ENCODE data around the gene CNTROB. TPM values are rescaled to one million over a fixed set of nuclear protein-coding genes. Genes with fewer than 3 reads are reported as not detected.

CNTROB gene
- total RNA-seq, 1 donor = 9.2 TPM

DNA sequence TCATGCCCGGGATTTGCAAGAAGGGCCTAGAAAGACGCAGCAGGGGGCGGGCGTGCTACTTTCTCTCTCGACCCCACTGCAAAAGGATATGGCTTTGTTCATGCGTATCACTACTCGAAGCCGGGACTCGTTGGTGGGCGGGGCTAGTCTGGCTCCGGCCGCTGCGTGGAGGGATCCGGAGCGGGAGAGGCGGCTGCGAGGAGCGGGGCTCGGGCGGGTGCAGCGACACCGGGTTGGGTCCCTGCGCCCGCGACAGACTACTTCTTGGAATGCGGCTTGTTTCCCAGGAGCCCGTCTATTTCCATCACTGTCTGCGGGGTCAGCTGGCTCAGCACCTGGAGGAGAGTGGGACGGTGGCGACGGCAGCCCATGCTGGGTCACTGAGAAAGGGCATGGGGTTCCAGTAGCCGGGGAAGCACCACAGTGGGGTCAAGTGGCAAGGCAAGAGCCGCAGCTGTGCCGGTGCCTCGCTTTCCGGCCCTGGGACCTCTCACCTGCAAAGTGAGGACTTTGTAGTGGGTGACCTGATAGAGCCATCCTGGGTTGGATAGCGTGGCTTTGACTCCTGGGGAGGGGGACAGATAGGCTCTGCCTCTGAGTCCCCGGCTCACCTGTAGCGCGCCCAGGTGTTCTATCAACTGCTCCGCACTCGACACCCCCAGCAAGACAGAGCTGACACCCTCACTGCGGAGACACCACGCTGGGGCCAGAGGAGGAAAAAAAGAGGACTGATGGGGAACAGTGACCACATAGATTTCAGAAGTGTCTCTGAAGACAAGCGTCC is 9.0 kb upstream of the CNTROB start:
- peaks cover 21% of the 10 kb centered on the region for H3K4me1 ChIP-seq (ENCODE audit: insufficient read depth, low read length)
- H3K27me3 ChIP-seq (ENCODE audit: insufficient read depth, low read length) = no peaks in the 10 kb centered on the region
- peak overlapping the region; percentile 36 for H3K4me3 ChIP-seq (ENCODE audit: low read length)
- H3K9me3 ChIP-seq (ENCODE audit: low read depth, low read length) = no peaks in the 10 kb centered on the region

DNA sequence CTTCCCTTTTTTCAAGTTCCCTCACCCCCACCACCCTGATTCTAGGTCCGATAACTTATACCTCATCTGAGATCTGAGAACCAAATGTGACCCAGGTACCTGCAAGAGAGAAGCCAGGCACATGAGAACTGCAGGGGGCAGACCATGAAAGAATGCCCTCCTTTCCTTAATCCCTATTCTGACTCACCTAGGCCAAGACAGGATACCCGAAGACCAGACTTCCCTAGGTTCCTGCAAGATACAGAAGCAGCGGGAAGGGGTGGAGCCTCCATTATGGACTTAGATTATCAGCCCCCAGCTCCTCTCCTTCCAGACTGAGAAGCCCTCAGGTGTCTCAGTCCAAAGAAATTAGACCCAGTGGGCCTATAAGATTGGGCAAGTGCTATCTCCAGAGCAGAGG is 4.4 kb upstream of the CNTROB start:
- H3K27me3 ChIP-seq (ENCODE audit: insufficient read depth, low read length) = no peaks in the 10 kb centered on the region
- H3K9me3 ChIP-seq (ENCODE audit: low read depth, low read length) = no peaks in the 10 kb centered on the region
- H3K4me3 ChIP-seq (ENCODE audit: low read length) = no peak overlapping the region
- H3K4me1 ChIP-seq (ENCODE audit: insufficient read depth, low read length) = peaks cover 31% of the 10 kb centered on the region

DNA sequence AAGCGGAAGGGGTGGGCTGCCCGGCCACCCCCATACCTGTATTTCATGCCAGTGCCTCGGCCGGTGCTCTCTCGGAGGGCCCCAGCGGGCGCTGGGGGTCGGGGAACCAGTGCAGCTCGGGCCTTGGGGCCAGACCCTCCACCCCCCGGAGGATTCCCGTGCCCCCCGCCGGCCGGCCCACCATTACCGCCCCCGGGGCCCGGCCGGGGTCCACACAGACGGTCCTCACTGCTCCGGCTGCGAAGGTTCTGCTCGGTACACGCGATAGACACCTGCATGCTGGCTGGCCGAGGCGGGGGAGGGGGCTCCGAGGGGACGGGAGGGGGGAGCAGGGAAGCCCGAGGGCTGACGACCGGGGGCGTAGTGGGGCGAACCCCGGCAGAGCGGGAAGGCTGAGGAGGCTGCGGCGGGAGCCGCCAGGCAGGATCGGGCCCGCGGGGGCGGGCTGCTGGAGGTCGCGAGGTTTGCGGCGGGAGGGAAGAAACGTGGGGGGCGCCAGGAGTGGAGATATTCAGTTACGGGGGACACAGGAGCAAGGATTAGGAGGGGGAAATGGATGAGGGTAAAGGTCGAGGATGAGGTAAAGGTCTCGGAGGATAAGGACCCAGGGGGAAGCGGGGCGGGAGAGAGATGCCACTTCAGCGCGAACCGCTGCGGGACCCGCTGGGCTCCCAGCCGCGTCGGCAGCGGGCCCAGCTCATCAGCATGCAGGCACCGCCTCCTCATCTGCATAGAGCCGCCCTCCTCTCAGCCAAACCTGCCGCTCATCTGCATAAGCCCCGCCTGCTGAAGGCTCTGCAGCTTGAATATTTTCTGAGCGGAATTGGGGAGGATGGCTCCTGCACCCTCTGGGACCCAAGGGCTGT is 2.6 kb upstream of the CNTROB start, which contains the start of gene KCNAB3:
Gene KCNAB3, minus strand, starts transcription at position 699 of the 866 bp plus-strand sequence. Its CDS starts 421 bp downstream, at position 278.
- no peak within 1 kb of the TSS for H3K4me3 ChIP-seq (ENCODE audit: low read length)
- no peaks in the 10 kb centered on the region for H3K27me3 ChIP-seq (ENCODE audit: insufficient read depth, low read length)
- peaks cover 29% of the 10 kb centered on the region for H3K4me1 ChIP-seq (ENCODE audit: insufficient read depth, low read length)
- no peaks in the 10 kb centered on the region for H3K9me3 ChIP-seq (ENCODE audit: low read depth, low read length)

DNA sequence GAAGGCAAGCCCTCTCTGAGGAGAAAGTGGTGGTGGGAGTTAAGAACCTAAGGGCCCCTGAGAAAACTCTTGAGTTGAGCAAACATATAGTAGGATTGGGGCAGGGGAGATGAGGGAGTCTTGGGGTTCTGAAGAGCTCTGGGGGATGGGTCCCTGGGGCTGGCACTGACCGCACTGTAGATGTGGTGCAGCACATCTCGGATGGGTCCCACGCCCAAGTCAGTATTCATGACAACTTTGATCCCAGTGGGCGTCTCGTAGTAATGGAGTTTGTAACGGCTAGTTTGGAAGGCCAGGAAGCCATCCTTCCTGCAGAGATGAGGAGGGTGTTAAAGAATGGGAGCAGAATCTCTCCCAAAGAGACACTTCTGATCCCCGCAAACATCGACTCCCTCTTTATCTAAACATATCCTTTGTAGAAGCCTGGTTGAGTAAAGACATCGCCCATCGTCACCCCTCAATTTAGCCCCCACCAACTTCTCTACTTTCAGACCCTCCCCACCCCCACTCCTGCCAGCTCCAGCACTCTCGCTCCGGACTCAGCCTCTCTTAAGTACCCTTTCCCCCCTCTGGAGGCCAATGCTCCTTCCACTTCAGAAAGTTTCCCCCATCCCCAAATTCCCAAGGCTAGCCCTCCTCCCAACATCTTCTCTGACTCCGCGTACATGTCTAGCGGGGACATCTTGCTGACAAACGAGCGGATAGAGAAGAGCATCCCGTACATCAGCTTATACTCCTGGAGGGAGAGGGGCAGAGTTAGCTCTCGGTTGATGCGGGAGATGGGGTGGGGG is 970 bp upstream of the CNTROB start:
- Histone ChIP-seq H3K27me3 (ENCODE audit: insufficient read depth, low read length) (no peaks in the 10 kb centered on the region), H3K4me1 (ENCODE audit: insufficient read depth, low read length) (peaks cover 29% of the 10 kb centered on the region), H3K9me3 (ENCODE audit: low read depth, low read length) (no peaks in the 10 kb centered on the region), H3K4me3 (ENCODE audit: low read length) (peak overlapping the region; percentile 67)

- H3K4me1 ChIP-seq (ENCODE audit: insufficient read depth, low read length) = peaks cover 29% of the 10 kb centered on the region
- peak overlapping the region; percentile 67 for H3K4me3 ChIP-seq (ENCODE audit: low read length)
- no peaks in the 10 kb centered on the region for H3K9me3 ChIP-seq (ENCODE audit: low read depth, low read length)
- H3K27me3 ChIP-seq (ENCODE audit: insufficient read depth, low read length) = no peaks in the 10 kb centered on the region
These were observed 481 bp downstream of the CNTROB start for GRCh38 chr17:7932483-7932891.

- Histone ChIP-seq H3K9me3 (ENCODE audit: low read depth, low read length) (no peaks in the 10 kb centered on the region), H3K27me3 (ENCODE audit: insufficient read depth, low read length) (no peaks in the 10 kb centered on the region), H3K4me3 (ENCODE audit: low read length) (peak overlapping the region; percentile 67), H3K4me1 (ENCODE audit: insufficient read depth, low read length) (peaks cover 29% of the 10 kb centered on the region)
These were observed 943 bp downstream of the CNTROB start for GRCh38 chr17:7932949-7933348.

GRCh38 chr17:7935859-7936258 is 3.9 kb downstream of the CNTROB start:
- H3K9me3 ChIP-seq (ENCODE audit: low read depth, low read length) = no peaks in the 10 kb centered on the region
- H3K4me3 ChIP-seq (ENCODE audit: low read length) = no peak overlapping the region
- peaks cover 21% of the 10 kb centered on the region for H3K4me1 ChIP-seq (ENCODE audit: insufficient read depth, low read length)
- no peaks in the 10 kb centered on the region for H3K27me3 ChIP-seq (ENCODE audit: insufficient read depth, low read length)

- no peaks in the 10 kb centered on the region for H3K4me1 ChIP-seq (ENCODE audit: insufficient read depth, low read length)
- H3K9me3 ChIP-seq (ENCODE audit: low read depth, low read length) = no peaks in the 10 kb centered on the region
- H3K27me3 ChIP-seq (ENCODE audit: insufficient read depth, low read length) = no peaks in the 10 kb centered on the region
- H3K4me3 ChIP-seq (ENCODE audit: low read length) = no peak overlapping the region
These were observed 8.0 kb downstream of the CNTROB start for GRCh38 chr17:7940034-7940433.

DNA sequence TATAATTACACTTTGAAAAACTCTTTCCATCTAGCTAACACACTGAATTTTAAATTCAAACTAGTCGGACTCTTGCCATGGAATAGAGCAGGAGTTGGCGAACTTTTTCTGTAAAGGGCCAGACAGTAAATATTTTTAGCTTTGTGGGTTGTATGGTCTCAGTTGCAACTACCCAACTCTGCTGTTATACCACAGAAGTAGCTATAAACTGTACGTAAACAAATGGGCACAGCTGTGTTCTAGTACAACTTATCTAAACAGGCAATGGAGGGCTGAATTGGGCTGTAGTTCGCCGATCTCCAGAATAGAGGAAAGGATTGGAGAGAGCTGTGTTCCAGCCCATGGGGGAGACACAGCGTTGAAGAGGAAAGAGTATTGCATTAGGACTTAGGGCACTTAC is 8.7 kb downstream of the CNTROB start:
- H3K27me3 ChIP-seq (ENCODE audit: insufficient read depth, low read length) = no peaks in the 10 kb centered on the region
- no peaks in the 10 kb centered on the region for H3K4me1 ChIP-seq (ENCODE audit: insufficient read depth, low read length)
- H3K4me3 ChIP-seq (ENCODE audit: low read length) = no peak overlapping the region
- no peaks in the 10 kb centered on the region for H3K9me3 ChIP-seq (ENCODE audit: low read depth, low read length)

- Histone ChIP-seq H3K9me3 (ENCODE audit: low read depth, low read length) (no peaks in the 10 kb centered on the region), H3K4me3 (ENCODE audit: low read length) (no peak overlapping the region), H3K27me3 (ENCODE audit: insufficient read depth, low read length) (no peaks in the 10 kb centered on the region), H3K4me1 (ENCODE audit: insufficient read depth, low read length) (no peaks in the 10 kb centered on the region)
These were observed 11.3 kb downstream of the CNTROB start for GRCh38 chr17:7943291-7943690.

GRCh38 chr17:7944326-7944725 is 12.3 kb downstream of the CNTROB start:
- no peaks in the 10 kb centered on the region for H3K27me3 ChIP-seq (ENCODE audit: insufficient read depth, low read length)
- H3K9me3 ChIP-seq (ENCODE audit: low read depth, low read length) = no peaks in the 10 kb centered on the region
- H3K4me3 ChIP-seq (ENCODE audit: low read length) = no peak overlapping the region
- H3K4me1 ChIP-seq (ENCODE audit: insufficient read depth, low read length) = no peaks in the 10 kb centered on the region

DNA sequence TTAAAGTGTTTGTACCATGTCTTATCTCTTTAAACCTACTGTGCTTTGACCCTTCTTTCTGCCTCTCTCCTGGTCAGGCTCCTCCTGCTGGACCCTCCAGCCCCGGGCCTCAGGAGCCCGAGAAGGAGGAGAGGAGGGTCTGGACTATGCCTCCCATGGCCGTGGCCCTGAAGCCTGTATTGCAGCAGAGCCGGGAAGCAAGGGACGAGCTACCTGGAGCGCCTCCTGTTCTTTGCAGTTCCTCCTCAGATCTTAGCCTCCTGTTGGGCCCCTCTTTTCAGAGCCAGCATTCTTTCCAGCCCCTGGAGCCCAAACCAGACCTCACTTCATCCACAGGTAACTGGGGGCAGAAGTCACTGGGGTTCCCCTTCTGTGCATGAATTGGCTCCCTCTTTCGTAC is 13.6 kb downstream of the CNTROB start:
- no peaks in the 10 kb centered on the region for H3K4me1 ChIP-seq (ENCODE audit: insufficient read depth, low read length)
- H3K27me3 ChIP-seq (ENCODE audit: insufficient read depth, low read length) = no peaks in the 10 kb centered on the region
- no peak overlapping the region for H3K4me3 ChIP-seq (ENCODE audit: low read length)
- H3K9me3 ChIP-seq (ENCODE audit: low read depth, low read length) = no peaks in the 10 kb centered on the region

DNA sequence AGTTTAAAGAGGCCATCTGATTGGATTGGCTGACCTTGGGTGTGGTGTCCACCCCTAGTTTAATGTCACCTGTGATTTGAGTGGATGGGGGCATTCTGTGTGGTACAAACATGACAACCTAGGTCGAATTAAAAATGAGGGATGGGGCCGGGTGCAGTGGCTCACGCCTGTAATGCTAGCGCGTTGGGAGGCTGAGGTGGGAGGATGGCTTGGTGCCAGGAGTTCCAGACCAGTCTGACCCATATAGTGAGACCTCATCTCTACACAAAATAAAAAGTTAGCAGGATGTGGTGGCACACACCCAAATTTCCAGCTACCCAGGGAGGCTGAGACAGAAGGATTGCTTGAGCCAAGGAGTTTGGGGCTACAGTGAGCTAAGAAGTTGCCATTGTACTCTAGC is 14.4 kb downstream of the CNTROB start:
- Histone ChIP-seq H3K27me3 (ENCODE audit: insufficient read depth, low read length) (no peaks in the 10 kb centered on the region), H3K4me3 (ENCODE audit: low read length) (no peak overlapping the region), H3K9me3 (ENCODE audit: low read depth, low read length) (no peaks in the 10 kb centered on the region), H3K4me1 (ENCODE audit: insufficient read depth, low read length) (no peaks in the 10 kb centered on the region)

DNA sequence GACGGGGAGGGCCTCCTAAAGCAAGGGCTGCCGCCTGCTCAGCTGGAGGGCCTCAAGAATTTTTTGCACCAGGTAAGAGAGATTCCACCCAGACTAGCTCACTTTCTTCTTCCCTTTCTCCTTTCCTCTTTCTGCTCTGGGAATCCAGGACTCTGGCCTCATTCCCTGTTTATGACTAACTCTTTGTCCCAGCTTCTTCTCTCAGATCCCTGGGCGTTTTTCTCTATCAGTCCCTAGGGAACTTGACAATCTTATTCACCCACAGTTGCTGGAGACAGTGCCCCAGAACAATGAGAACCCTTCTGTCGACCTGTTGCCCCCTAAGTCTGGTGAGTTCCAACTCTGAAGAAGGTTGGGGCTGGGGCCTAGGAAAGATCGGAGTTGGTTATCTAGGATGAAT is 15.6 kb downstream of the CNTROB start:
- no peaks in the 10 kb centered on the region for H3K9me3 ChIP-seq (ENCODE audit: low read depth, low read length)
- no peaks in the 10 kb centered on the region for H3K4me1 ChIP-seq (ENCODE audit: insufficient read depth, low read length)
- no peak overlapping the region for H3K4me3 ChIP-seq (ENCODE audit: low read length)
- no peaks in the 10 kb centered on the region for H3K27me3 ChIP-seq (ENCODE audit: insufficient read depth, low read length)

DNA sequence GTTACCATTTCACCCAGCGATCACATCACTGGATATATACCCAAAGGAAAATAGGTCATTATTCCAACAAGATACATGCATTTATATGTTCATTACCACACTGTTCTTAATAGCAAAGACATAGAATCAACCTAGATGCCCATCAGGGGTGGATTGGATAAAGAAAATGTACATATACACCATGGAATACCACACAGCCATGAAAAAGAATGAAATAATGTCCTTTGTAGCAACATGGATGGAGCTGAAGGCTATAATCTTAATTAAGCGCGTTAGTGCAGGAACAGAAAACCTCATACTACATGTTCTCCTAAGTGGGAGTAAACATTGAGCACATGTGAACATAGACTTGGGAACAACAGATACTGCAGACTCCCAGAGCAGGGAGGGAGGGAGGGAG is 18.6 kb downstream of the CNTROB start:
- Histone ChIP-seq H3K27me3 (ENCODE audit: insufficient read depth, low read length) (no peaks in the 10 kb centered on the region), H3K4me1 (ENCODE audit: insufficient read depth, low read length) (no peaks in the 10 kb centered on the region), H3K9me3 (ENCODE audit: low read depth, low read length) (no peaks in the 10 kb centered on the region), H3K4me3 (ENCODE audit: low read length) (no peak overlapping the region)

Data from mononuclear cell (primary cell).